ENCODE measurements around the gene LAGE3.
A peak's percentile ranks its signal among the peaks of the same experiment; 100 is the strongest.

Gene LAGE3

DNA sequence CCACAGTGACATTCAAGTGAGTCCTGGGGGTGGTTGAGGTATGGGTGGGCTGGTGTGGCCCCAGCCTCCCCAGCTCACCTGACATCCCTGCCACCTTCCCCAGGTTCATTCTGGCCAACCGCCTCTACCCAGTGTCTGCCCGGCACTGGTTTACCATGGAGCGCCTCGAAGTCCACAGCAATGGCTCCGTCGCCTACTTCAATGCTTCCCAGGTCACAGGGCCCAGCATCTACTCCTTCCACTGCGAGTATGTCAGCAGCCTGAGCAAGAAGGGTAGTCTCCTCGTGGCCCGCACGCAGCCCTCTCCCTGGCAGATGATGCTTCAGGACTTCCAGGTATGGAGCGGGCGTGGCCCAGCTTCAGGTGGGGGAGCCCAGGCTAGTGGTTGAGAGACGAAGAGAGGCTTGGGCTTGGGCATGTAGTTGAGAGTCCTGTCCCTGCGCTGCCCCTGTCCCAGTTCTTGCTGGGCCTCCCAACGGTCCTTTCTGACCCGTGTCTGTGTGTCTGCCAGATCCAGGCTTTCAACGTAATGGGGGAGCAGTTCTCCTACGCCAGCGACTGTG lies 43.8 kb downstream of the LAGE3 start:
- DNase-seq (ENCODE audit: low read depth): no peak

- no peak for DNase-seq (ENCODE audit: low read depth)
These were observed 44.5 kb downstream of the LAGE3 start for GRCh38 chrX:154434394-154435168.

GRCh38 chrX:154433605-154434004 lies 45.5 kb downstream of the LAGE3 start:
- no peak for DNase-seq (ENCODE audit: low read depth)

DNA sequence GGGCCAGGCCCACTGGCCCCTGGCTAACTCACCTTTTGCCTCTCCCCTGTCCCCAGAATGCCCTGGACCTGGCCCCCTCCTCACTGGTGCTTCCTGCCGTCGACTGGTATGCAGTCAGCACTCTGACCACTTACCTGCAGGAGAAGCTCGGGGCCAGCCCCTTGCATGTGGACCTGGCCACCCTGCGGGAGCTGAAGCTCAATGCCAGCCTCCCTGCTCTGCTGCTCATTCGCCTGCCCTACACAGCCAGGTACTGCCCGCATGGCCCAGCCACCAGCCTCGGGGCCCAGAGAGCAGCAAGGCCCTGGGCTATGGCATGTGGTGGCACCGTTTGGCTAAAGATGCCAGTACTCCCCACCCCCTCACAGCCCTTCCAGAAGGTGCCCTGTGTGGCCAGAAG lies 46.9 kb downstream of the LAGE3 start:
- no peak for DNase-seq (ENCODE audit: low read depth)

DNA sequence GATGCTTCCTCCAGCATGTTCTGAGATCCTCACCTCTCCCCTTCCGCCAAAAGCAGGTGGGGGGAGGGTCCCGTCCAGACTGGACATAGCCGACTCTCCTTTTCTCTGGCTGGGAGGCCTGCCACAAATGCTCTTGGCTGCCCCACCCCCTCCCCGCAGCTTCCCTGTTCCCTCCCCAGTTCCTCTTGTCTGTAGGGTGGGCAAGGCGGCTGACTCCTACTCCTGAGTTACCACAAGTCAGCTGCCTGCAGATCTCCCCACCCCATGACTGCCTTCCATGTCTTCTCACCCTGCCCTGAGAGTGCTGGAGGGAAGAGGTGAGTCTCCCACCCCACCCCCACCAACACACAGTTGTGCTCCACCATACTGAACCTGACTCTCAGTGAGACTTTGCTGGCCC lies 47.7 kb downstream of the LAGE3 start:
- no peak for DNase-seq (ENCODE audit: low read depth)

- DNase-seq (ENCODE audit: low read depth): no peak
These were observed 48.2 kb downstream of the LAGE3 start for GRCh38 chrX:154430916-154431315.

- DNase-seq (ENCODE audit: low read depth): no peak
These were observed 48.6 kb downstream of the LAGE3 start for GRCh38 chrX:154430479-154430878.

GRCh38 chrX:154429711-154430110 lies 49.4 kb downstream of the LAGE3 start:
- DNase-seq (ENCODE audit: low read depth): no peak

DNA sequence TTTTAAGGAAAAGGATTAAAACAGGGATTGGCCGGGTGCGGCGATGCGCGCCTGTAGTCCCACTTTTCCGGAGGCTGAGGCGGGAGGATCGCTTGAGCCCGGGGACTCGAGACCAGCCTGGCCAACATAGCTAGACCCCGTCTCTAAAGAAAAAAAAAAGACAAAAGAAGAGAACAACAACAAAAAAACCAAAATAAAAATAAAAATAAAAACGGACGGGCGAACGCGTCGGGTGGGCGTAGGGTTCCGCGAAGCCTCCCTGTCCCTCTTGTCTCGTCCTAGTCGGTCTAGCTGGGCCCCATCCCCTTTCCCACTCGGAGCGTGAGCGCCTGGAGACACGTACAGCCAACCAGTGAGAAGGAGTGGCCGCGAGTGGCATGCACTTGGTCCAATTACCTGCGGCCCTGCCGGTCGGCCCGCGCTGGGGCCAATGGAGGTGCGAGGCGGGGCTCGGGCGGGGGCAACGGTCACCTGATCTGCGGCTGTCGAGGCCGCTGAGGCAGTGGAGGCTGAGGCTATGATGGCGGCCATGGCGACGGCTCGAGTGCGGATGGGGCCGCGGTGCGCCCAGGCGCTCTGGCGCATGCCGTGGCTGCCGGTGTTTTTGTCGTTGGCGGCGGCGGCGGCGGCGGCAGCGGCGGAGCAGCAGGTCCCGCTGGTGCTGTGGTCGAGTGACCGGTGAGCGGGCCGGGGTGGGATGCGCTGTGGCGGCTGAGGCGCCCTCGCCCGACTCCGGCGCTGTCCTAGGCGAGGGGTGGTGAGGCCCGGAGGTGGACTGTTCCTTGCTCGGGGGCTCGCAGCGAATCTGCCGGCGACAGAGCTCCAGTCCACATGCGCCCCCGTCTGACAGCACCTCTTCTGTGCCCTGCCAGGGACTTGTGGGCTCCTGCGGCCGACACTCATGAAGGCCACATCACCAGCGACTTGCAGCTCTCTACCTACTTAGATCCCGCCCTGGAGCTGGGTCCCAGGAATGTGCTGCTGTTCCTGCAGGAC lies 50.6 kb downstream of the LAGE3 start, which contains the start of gene ATP6AP1:
Gene ATP6AP1, plus strand, starts transcription at position 502 of the 996 bp plus-strand sequence. Its CDS starts 16 bp downstream, at position 518.
- DNase-seq (ENCODE audit: low read depth): peak; percentile 67
